ENCODE results near the gene GGA1. TPM values are rescaled to one million over a fixed set of nuclear protein-coding genes. Genes with fewer than 3 reads are reported as not detected.

Gene GGA1
- total and polyA plus RNA-seq, 9 of the 15 experiments (the other 6 are each of a cell fraction or from before 2014, with no cell fraction given): 1.5 to 69.5 (median 31.6) TPM

- Histone ChIP-seq H3K36me3 (ENCODE audit: control insufficient read depth, insufficient read depth, low read length) (no peaks in the 10 kb centered on the region), H3K27me3 (ENCODE audit: control insufficient read depth in 2 of 2, insufficient read depth in 2 of 2, low read length in 2 of 2) (no peaks in the 10 kb centered on the region), H2AFZ (ENCODE audit: low read depth, low read length) (no peak overlapping the region), H3K27ac (ENCODE audit: extremely low read depth, low read depth, low read length) (no peak overlapping the region), H4K20me1 (replicated peaks; ENCODE audit: control insufficient read depth, insufficient read depth, low read length) (no peaks in the 10 kb centered on the region), H3K9me3 (replicated peaks; ENCODE audit: control insufficient read depth, insufficient read depth, low read depth, low read length) (no peaks in the 10 kb centered on the region), H3K79me2 (ENCODE audit: control insufficient read depth, insufficient read depth, low read length) (peaks cover 4% of the 10 kb centered on the region), H3K4me2 (ENCODE audit: insufficient read depth, low read length) (no peak overlapping the region), H3K9me1 (ENCODE audit: control insufficient read depth, insufficient read depth, low read length) (no peaks in the 10 kb centered on the region), H3K4me1 (replicated peaks in 1 of 2; ENCODE audit: control insufficient read depth in 2 of 2, insufficient read depth in 2 of 2, low read length in 2 of 2) (peaks cover 10 to 26% of the 10 kb centered on the region in 2 experiments; a peak in 4 of 5 replicates), H3K4me3 (no peak overlapping the region), H3K9ac (ENCODE audit: insufficient read depth in 1 of 2, low read depth in 2 of 2, low read length in 2 of 2) (no peak overlapping the region)
- DNase-seq (ENCODE audit: extremely low read depth in 1 of 4, low spot score in 3 of 4) (no peak), ATAC-seq (no peak), FAIRE-seq (no peak)
- WGBS (ENCODE audit: insufficient coverage, low coverage, missing lambda C conversion rate): 65% methylated on average over 5 of the region's 6 CpGs
- in situ Hi-C loops (cut with MboI): loop anchor here (5.0 kb wide), 1 partner anchor 72 kb away; no protein-coding TSS in a partner anchor
- BruUV-seq (replicated peaks): no TSS peak
- CTCF ChIA-PET (ENCODE audit: low intra/inter-chr PET ratio): no interaction called here
- POLR2A ChIA-PET: no interaction called here
- TF ChIP-seq KDM1A (IDR thresholded peaks at IDR 0.05) (0 out of 4 replicates have a peak, but pooled peaks of 1 of the 2 experiments have one; percentile 22), RBM25 (IDR thresholded peaks at IDR 0.05; ENCODE audit: low read depth, low read length, severe bottlenecking) (peak; percentile 76), FOXA1 (IDR thresholded peaks at IDR 0.05; ENCODE audit: borderline replicate concordance) (no peak), SMARCA5 (IDR thresholded peaks at IDR 0.05) (peak; percentile 29; the same call in 1 of the 2 replicates), MLLT1 (IDR thresholded peaks at IDR 0.05) (no peak), BCOR (IDR thresholded peaks at IDR 0.05) (peak; percentile 72)
- TF ChIP-seq, protein P1, sequence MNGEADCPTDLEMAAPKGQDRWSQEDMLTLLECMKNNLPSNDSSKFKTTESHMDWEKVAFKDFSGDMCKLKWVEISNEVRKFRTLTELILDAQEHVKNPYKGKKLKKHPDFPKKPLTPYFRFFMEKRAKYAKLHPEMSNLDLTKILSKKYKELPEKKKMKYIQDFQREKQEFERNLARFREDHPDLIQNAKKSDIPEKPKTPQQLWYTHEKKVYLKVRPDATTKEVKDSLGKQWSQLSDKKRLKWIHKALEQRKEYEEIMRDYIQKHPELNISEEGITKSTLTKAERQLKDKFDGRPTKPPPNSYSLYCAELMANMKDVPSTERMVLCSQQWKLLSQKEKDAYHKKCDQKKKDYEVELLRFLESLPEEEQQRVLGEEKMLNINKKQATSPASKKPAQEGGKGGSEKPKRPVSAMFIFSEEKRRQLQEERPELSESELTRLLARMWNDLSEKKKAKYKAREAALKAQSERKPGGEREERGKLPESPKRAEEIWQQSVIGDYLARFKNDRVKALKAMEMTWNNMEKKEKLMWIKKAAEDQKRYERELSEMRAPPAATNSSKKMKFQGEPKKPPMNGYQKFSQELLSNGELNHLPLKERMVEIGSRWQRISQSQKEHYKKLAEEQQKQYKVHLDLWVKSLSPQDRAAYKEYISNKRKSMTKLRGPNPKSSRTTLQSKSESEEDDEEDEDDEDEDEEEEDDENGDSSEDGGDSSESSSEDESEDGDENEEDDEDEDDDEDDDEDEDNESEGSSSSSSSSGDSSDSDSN (IDR thresholded peaks at IDR 0.05; ENCODE audit: borderline replicate concordance in 1 of 2, low read depth in 2 of 2, low read length in 2 of 2): no peak
- intact Hi-C loops (cut with micrococcal nuclease): no loop called here
Observed at GRCh38 chr22:37604074-37604473, 4.6 kb upstream of the GGA1 start.

Data from K562 (cell line).